HG03097 (cell line): ENCODE results near the gene LCORL.
"Not testable (repeated sequence)": the region's sequence is repeated elsewhere in the genome, so short reads cannot be mapped to it uniquely, and the experiment has no call there.

Experiments used
- ATAC-seq: cut with Tn5 transposase; IDR thresholded peaks from one replicate; pipeline ENCODE4 v1.9.1; 2021; ENCODE audit not compliant: unreplicated experiment, low FRiP score

LCORL gene

GRCh38 chr4:18020671-18021469, 685 bp downstream of the LCORL start:
- peak; percentile 9 for ATAC-seq

- ATAC-seq, result no peak
Observed at GRCh38 chr4:18020145-18020670, 1.3 kb downstream of the LCORL start.

GRCh38 chr4:18014269-18014668, 7.3 kb downstream of the LCORL start:
- no peak for ATAC-seq

DNA sequence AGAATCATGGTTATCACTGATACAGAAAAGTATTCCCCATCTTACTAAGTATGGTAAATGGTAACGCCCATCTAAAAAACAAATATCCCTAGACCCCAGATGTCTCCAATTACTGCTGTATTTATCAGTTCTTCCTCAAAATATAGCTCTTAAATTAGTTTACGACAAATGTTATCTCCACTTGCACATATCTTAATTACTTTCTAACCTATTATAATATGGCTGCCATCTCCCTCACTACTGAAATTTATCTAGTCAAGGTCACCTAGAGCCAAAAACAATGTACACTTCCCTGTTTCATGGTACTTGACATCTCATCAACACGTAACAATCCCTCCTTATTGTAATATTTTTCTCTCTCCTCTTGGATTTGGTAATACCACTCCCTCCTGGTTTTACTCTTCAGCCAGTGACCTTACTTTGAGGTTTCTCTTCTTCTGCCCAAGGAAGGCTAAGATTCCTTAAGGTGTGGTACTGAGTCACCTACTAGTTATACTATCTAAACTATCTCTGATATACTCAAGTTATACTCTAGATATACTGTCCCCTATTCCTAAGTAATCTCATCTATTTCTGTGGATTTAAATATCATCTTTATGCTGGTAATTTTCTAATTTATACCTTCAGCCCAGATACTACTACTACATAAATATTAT, 8.6 kb downstream of the LCORL start:
- no peak for ATAC-seq

DNA sequence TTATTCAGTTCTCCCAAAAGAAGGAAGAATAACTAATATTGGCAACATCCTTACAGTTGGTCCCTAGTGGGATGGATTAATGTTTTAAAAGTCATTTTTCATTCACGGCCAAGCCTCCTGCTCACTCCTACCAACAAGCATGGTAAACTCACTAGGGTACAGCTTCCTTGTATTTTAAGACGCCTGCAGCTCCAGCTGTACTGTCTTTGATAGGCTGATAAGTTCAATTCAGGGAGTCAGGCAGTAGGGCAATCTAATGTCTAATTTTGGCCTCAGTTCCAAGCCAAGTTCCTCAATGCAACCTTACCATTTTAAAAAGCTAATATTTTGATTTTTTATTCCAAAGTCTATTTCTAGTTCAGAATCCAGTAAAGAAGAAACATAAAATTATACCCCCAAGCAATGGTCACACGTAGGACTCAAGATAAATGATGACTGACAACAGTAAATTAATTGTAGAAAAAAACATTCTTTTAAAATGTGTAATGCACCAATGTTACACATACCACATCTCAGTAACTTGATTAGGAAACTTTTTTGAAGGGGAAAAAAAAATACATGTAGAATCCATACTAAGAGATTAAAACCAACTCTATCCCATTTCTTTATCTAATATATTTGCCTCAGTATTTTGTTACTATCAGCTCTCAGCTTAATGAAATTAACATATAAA, 9.3 kb downstream of the LCORL start:
- ATAC-seq, result no peak

DNA sequence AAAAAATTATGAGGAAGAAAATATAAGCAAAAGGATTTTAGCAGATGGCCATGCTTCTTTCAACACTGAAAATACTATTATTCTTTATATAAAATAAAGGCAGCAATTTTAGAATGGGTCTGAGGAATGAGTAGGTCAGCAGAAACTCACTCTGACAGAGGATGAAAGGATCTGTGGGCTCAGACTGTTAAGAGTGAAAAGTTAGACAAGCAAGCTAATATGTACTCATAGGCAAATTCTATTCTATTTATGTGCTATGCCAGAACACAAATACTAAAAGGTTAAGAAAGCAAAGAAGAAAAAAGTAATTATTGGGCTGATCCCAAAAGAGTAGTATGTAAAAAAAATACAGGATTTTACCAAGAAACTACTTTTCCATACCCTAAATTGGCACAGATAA, 13.9 kb downstream of the LCORL start:
- ATAC-seq, result no peak

DNA sequence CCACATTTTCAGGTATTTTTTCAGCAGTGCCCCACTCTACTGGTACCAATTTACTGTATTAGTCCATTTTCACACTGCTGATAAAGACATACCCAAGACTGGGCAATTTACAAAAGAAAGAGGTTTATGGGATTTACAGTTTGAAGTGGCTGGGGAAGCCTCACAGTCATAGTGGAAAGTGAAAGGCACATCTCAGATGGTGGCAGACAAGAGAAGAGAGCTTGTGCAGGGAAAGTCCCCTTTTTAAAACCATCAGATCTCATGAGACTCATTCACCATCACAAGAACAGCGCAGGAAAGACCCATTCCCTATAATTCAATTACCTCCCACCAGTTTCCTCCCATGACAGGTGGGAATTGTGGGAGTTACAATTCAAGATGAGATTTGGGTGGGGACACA, 15.1 kb downstream of the LCORL start:
- ATAC-seq, result not testable (repeated sequence)

- no peak for ATAC-seq
Observed at GRCh38 chr4:17997129-17997528, 24.4 kb downstream of the LCORL start.

- ATAC-seq, result no peak
Observed at GRCh38 chr4:17995165-17995564, 26.4 kb downstream of the LCORL start.

DNA sequence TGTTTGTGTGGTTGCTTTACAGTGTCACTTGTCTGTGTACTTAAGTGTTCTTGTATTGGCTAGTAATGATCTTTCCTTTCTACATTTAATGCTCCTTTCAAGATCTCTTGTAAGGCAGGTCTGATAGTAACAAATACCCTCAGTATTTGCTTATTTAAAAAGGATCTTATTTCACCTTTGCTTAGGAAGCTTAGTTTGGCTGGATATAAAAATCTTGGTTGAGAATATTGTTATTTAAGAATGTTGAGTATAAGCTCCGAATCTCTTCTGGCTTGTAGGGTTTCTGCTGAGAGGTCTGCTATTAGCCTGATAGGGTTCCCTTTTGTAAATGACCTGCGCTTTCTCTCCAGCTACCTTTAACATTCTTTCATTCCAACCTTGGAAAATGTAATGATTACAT, 35.7 kb downstream of the LCORL start:
- ATAC-seq, result no peak

DNA sequence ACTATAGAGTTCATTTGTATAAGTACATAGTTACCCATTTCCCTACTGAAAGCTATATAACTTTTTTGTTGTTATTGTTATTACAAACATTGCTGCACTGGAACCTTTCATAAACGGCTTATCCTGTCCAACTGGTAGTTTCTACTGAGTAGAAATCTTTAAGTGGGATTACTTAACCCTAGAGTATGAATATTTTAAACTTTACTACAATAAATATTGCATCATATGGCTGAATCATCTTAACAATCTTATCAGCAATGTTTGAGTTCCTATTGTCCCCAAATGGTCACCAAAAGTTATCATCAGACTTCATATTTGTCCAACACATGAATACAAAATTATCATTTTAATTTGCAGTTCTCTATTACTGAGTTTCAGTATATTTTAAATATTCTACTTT, 40.5 kb downstream of the LCORL start:
- ATAC-seq, result no peak

DNA sequence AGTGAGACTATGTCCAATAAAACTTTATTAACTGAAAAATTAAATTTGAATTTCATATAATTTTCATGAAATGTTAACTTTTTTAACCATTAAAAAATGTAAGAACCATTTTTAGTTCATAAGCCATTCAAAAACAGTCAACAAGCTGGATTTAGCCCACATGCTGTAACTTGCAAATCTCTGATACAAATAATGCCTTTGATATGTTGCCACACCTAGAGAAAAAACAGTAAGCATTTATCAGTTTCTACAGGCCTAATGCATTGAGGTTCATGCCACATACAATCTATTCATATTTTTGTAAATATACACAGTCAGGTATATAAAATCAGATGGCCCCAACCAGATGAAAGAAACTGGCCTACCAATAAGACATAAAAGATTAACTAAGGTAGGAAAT, 52.8 kb downstream of the LCORL start:
- no peak for ATAC-seq

GRCh38 chr4:17967078-17967477, 54.5 kb downstream of the LCORL start:
- ATAC-seq, result no peak

DNA sequence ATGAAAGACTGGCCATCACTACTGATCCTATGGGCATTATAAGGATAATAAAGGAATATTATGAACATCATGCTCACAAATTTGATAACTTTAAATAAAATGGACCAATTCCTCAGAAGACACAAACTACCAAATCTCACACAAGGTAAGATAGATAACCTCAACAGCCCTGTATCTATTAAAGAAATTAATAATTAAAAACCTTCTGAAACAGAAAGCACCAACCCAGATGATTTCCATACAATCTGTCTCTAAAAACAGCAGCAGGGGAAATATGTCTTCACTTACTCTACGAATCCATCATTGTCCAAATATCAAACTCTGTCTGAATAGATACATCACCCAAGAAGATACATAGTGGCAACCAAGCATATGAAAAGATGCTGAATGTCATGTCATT, 55.2 kb downstream of the LCORL start:
- ATAC-seq, result peak; percentile 56

DNA sequence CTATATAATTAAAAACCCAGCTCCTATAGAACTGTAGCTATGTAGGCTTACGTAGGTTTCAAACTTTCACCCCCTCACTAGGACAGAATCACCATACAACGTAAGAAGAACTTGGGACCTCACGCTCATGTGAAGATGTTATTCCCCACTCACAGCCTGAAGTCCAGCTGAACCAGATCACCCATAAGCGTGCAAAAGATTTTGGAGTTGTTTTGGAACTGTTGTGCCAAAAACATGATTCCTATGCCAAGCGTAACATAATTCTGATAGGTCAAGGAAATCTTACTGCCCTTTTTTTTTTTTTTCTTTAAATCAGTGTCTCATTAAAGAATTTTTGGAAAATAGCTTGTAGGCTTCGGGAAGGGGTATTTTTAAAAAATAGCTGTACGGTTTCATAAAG, 57.0 kb downstream of the LCORL start:
- ATAC-seq, result no peak

GRCh38 chr4:17962171-17962570, 59.4 kb downstream of the LCORL start:
- no peak for ATAC-seq

DNA sequence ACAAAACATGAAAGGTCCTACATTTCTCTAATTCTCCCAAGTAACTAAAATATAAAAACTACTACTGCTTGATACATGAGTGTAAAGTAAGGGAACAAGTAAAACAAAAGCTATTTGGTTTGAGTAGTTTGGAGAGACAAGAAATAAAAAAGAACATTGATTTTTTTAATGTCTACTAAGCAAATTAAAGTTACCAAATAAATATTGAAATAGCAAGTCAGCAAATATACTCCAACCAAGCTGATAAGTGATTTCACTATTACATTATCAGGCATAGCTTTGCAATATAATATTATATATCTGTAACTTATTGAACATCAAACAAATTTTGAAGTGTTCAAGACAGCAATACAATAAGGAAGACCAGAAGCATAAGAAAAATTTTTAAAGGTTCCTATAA, 60.3 kb downstream of the LCORL start:
- ATAC-seq, result no peak

DNA sequence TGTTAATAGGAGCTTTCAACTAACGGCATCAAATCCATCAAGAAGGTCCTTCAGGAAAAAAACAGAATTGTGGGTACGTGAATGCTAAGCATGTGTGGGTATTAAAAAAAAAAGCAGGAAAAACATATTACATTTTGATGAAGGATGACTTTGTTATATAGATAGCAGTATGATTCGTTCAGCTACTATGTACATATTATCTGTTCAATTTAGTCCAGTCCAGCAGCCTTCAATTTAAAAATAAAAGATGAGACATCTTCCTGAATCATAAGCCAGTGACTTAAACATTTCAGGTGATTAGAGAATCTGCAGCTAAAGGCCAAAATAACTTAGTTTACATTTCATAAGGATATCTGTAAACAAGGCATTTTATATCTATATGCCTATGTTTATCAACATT, 63.4 kb downstream of the LCORL start:
- no peak for ATAC-seq

- ATAC-seq, result no peak
Observed at GRCh38 chr4:17957688-17958087, 63.9 kb downstream of the LCORL start.

DNA sequence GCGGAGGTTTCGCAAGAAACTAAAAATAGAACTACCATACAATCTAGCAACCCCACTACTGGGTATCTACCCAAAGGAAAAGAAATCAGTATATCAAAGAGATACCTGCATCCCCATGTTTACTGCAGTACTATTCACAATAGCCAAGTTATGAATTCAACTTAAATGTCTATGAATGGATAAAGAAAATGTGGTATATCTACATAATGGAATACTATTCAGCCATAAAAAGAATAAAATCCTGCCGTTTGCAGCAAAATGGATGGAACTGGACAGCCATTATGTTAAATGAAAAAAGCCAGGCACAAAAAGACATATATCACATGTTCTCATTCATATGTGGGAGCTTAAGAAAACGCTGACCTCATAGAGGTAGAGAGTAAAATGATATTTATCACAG, 65.3 kb downstream of the LCORL start:
- ATAC-seq, result no peak

GRCh38 chr4:17945303-17945702, 76.3 kb downstream of the LCORL start:
- no peak for ATAC-seq

GRCh38 chr4:17941731-17942130, 79.8 kb downstream of the LCORL start:
- no peak for ATAC-seq
